HG02884 (cell line): Measurements from ENCODE around the gene ERI3.

ENCODE experiments used
- ATAC-seq: cut with Tn5 transposase; IDR thresholded peaks from one replicate; pipeline ENCODE4 v1.9.1; 2021; ENCODE audit warnings: mild to moderate bottlenecking, moderate library complexity; ENCODE audit not compliant: unreplicated experiment

The ERI3 gene

DNA sequence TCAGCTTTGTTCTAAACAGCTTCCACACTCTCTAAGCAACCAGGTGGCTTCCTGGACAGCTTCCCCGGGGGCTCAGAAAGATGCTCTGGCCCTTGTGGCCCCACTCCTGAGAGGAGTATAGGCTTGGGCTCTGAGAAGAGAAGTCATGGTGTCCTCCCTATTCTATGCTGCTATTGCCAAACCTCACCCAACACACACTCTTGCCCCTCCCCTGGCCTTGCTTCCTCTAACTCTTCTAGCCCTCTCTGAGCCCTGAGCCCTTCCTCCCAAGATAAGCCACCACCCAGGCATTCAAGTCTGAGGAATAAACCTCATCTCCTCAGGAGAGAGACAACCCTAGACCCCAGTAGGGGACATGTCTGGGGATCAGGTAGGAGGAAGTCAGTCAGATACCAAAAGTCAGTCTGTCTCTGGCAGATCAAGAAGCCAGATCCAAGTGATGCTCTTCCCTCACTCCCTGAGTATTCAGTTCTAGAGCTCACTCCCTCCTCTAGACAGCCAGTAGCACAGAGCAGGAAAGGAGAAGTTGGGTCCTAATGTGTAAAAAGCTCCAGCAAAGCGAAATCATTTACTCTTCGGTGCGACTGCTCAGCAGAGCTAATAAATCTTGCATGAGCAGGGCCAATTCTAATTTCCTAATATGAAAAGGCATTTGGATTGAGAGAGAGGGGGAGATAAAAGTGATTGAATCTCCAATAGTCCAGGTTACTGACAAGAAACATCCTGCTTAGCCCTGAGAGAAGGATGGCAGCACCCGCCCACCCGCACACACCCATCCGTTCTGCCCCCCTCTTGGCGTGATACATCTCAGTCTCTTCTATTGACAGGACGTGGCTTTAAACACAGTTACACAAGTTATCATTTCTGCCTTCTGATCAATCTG lies 91.2 kb downstream of the ERI3 start:
- ATAC-seq = no peak

DNA sequence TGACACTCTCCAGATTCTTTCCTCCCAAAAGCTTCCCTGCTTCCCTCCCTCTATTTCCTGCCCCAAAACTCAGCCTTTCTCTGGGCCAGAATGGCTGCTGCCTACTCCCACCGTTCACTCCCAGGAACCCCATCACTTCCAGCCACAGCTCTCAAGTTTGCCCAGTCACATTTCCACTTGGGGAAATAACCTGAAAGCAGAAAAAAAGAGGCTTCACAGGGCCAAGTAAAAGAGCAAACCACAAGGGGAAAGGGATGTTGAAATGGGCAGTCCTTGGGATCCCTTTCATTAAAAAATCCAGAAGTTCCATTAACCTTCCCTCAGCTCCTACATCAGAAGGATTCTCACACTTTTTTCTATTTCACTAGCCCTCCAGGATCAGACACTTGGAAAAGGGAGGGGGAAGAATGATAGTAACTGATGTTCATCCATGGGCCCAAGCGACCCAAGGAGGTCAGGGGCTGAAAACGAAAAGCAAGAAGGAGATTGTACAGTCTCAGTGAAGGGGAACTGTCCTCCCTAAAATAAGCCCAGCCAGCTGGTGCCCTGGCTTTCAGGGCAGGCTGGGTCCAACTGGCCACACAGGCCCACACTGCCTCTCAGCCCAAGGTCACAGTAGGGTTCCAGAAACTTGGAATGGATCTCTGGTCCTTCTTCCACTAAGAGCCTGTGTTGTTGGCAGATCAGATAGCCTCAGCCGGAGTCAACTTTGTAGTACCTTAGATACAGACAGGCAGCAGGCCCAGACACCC lies 92.1 kb downstream of the ERI3 start:
- no peak for ATAC-seq

DNA sequence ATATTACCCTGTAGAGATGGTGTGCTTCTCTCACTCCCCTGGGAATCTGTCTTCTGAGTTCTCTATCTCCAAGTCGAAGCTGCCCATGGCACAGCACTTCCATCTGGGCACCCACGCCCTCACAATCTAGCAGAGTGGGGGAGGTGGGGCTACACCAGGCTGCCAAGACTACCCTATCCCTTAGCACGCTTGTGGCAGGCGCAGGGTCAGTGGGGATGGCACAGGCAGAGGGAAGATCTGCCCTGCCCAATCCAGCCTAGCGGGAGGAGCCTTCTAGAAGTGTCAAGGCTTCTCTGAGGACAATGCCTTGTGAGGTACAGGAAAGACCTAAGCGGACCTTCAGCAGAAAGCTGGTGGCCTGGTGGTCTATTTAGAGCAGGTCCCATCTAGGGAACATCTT lies 92.6 kb downstream of the ERI3 start:
- no peak for ATAC-seq

DNA sequence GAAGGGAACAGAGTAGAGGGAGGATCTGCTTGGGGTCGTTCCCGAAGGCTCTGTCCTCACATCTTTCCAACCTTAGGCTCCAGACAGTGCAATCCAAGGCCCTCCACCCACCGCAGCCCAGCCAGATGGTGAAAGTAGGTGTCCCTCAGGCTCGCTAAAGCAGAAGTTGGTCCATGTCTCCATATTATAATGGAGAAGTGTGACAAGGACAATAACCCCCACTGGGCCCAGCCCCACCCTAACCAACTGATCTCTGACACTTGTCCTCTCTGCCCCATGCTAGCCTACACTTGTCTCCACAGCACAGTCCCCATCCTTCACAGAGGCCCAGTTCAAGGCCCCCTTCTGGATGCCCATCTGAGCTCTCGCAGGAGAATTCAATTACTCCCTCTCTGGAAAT lies 93.1 kb downstream of the ERI3 start:
- no peak for ATAC-seq

DNA sequence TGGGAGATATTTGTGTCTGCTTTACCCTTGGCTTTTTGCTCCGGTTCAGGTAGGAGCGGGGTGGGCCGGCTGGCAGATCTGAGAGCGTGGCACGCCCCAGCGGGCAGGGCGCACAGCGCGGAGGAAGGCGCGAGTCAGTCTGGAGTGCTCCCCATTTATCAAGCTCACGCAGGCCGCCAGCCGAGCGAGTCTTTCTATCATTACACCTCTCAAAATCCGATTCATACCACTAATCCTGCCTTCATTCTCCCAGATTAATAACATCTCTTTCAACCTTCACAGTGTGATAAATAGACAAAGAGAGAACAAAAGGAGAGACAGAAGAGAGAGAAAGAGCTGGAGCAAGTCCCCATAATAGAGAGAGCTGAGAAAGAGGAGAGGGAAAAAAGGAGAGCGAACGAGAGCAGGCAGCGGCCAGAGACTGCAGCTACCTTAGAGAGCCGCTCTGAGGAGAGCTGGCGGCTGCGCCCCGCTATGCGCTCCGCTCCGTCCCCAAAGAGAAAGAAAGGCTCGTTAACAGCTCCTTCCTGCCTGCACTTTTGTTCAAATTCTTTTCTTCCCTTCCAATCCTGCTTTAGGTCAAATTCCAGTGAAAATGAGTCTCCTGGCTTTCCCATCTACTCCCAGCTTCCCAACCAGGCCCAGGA lies 93.8 kb downstream of the ERI3 start:
- ATAC-seq = no peak

DNA sequence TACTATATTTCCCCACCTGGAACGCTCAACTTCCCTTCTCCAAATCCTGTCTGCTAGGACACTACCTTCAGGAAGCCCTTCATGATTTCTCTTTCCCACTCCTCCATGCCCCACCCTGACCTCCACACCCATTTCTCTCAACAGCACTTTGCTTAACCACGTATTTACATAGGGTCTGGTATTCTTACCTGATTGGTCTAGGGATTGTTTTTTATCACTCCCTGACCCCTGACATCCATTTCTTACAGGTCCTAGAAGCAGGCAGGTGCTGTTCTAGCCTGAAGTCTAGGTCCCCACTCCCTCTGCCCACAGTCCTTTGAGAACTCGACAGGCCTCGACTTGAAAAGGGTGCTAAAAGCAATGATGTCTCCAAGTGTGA lies 94.3 kb downstream of the ERI3 start:
- no peak for ATAC-seq

DNA sequence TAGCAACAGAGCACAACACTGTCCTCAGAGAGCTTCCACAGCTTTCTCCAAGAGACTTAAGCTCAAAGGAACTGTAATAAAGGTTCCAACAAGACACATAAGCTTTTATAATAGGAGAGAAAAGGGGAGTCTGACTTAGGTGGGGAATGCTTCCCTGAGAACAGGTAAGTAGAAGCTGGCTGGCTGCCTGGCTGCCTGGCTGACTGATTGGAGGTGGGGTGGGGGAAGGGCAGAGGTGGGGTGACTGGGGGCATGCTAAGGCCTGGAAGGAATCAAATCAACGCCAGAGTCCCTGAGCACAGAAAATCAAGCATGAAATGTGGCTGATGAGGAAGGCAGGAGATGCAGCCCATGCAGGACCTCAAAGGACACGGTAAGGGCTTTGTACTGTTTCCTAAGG lies 96.0 kb downstream of the ERI3 start:
- no peak for ATAC-seq

DNA sequence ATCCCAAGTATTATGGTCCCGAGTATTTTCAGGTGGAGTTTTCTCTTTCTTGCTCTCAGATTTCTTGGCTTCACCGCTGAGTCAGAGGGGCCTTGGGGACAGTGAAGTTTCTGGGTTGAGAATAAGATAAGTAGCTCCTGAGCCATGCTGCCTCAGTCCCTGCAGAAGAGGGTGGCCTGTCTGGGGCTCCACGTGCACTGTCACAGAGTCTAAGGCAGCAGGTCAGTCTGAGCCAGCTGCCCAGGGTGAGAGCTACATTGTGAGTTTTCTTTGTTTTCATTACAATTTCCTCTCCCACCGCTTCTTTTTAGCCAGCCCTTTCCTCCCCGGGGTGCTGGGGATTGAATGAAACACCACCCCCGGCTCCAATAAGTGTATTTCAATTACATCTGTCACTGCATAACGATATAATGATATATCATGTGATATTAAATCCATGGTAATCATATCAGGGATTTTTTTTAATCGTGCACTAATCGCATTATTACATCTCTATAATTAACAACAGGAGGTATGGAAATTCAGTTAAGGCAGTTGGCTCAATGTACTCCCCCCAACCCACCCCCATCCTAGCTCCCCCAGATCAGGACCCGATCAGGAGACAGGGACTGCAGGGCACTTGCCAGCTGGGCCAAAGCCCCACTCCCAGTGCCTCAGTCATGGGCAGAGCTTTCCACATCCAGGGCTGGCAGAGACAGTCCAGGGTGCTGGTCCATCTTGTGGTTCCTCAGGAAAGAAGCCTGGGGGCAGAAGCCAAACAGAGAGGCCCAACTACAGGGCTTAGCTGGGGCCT lies 98.1 kb downstream of the ERI3 start:
- no peak for ATAC-seq

DNA sequence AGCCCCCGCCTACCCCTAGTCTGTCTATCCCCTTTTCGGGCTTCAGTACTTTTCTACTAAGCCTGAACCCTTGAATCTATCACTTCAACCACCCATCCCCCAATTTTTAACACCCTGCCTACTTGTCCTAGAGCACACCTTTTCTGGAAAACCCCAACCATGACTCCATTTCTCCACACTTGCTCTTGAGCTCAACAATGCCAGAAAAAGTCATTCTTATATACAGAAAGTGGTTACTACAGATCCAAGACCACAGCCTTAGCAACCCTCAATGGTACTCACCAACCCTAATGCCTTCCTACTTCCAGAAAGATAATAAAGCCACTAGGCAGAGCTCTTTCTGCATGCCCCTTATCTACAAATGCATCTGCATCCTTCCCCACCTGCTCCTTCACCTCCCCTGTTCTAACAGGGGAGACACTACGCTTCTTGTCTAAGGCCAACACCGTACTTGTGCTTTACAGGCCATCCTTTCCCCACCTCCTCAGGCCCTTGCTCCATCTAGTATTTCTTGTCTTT lies 100.6 kb downstream of the ERI3 start:
- no peak for ATAC-seq

DNA sequence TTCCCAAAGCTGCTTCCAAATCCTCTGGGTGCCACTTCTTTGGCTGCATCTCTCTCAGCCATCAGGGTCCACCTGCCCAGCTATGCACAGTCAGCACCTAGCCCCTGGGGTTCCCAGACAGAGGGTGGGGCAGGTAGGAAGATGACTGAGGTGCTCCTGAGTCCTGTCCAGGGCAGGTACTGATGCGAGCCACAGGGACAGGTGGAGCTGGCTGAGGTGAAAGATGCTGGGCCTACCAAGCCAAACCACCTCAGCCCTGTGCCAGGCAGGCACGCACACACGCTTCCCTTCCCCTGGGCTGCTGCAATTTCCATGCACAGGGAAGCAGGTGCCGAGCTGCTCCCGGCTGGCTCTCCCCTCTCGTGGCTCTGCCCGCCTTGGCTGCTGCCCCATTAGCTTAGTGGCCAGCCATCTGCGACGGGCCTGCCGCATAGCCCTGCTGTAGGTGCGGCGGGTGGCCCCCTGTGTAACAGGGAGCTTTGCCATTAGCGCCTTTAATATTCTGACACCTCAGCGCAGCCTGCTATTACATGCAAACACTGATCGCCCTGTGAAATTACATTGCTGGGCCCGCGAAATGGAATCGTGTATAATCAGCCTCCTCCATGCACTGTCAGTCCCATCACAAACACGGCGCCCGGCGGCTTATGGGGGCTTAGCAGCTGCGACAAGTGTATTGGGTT lies 102.9 kb downstream of the ERI3 start:
- ATAC-seq = no peak

DNA sequence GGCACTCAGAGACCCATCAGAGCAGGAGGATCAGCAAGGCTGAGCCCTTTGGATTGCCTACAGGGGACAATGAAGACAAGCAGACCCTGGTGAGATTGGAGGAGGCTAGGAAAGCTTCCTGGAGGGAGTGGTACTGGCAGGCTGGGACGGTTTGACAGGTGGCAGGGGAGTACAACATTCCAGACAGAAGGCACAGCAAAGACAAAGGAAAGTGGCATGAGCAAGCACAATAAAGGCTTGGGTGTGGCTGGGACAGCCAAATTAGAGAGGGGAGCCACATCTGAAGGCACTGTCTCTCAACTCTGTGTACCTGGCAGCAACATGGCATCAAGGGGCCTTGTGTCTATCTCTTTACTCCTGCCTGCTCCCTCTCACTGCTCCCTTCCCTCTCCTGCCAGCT lies 103.6 kb downstream of the ERI3 start:
- ATAC-seq = no peak

DNA sequence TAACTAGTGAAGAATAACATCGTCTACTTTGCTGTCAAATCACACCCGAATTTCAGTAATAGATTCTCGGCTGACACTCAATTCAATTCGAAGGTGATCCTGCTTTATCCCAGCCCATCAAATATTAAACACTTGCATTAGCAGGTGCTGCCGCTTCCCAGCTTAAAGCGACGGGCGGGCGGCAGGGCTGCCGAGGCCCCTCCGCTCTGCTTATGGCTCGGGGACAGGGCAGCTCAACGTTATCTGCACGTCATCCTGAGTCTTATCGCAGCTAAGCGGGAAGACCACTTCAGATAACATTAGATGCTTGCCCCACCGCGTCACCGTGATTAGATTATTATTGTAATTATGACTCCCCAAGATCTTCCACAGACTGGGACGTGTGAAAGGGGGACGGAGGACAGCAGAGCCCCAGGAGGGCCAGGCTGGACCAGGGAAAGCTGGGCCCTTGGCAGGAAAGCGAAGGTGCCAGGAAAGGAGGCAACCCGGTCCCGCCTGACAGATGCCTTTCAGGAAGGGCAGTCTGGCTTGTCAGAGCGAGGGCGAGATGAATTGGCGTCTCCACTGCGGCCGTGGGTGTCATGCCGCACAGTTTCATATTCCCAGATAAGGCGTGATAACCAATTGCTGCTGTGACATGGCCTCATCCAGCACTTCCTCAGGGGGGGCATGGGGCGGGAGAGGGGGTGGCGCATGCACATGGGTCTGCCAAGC lies 104.8 kb downstream of the ERI3 start:
- ATAC-seq = no peak

DNA sequence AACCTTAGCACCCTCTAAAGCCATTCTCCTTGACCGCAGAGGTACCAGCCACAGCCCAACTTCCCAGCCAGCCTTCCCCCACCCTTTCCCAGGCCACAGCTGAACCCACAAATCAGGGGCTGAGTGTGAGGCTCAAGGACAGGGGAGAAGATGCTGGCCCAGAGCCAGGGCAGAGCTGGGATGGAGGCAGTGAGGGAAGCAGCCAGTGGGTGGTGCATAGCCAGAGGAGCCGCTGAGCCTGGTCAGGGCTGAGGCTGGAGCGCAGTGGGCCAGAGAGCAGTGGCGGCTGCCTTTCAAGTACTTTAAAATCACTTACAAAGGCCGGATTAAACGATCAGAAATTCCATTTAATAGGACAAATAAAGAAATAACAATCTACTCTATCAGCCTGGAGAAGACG lies 105.5 kb downstream of the ERI3 start:
- ATAC-seq = no peak

DNA sequence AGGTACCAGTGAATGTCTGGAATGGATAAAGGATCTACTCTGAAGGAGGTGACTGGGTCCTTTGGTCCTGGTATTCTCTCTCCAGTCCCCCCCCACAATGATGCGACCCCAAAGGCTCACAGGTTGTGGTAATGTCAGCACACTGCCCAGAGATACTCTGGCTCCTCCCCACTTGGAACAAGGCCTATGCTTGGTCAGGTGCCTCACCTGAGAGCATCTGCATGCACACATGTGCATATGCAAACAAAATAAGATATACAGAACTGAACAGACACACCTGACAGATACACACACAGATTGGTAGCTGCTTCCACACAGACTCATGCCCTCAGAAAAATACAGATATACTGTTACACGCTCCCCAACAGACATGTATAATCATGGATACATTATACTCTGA lies 108.3 kb downstream of the ERI3 start:
- ATAC-seq = no peak

DNA sequence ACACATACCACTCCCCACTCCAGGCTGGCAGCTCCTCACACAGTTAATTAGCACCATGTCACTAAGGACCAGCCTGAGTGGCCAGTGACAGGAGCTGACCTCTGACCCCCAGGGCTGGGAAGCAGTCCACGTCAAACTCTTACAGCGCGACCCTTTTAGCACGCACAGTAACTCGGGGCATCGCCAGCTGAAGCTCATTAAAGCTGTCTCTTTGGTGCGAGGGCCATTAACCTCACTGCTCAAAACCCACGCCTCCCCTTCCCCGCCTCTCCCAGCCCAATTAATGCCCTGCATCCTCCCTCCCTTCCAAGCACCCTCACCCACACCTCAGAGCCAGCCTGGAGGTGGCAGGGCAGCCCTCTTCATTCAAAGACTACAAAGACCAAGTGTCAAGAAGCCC lies 110.1 kb downstream of the ERI3 start:
- no peak for ATAC-seq

DNA sequence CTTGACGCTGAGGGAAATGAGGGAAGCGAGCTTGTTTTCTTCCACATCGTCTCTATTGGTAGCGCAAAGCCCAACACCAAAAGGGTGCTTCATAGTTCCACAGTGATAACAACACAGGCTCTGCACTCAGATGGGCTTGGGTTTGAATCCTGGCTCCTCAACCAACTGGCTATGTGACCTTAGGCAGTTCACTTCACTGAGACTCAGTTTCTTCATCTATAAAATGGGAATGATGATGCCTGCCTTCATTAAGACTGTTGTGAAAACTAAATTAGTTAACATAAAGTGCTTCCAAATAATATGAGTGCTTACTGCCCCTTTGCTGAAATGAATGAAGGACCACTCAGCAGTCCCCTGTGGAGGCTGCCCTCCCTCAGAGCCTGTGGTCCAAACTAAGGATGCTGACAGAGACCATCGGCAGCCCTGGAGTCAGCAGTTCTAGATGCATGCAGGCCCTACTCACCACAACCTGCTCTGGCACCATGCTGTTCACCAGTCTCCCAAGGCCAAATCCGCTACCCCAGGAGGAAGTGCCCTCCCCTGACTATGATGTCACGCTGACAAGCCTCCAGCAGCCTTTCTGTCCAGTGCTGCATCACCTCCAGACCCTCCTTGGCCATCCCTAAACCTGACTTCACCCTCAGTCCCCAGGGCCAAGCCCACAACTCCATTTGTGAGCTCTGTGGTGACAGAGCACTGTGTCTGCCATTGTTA lies 111.1 kb downstream of the ERI3 start:
- no peak for ATAC-seq

DNA sequence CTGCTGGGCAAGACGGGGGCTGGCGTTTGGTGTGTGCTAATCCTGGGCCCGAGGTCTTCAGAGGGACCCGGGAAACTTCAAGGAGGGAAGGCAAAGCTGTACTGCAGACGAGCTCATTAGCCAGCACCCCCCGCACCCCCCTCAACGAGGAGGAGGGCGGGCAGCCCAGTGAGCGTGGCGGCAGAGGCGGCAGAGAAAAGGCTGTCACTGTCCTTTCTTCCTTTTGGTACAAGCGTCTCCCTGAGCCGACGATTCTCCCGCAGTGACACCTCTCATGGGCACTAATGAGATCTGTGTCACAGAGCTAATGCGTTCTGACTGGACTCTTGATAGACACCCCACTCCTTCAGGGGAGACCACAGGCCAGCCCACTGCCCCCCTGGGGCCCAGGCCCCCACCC lies 112.3 kb downstream of the ERI3 start:
- no peak for ATAC-seq

DNA sequence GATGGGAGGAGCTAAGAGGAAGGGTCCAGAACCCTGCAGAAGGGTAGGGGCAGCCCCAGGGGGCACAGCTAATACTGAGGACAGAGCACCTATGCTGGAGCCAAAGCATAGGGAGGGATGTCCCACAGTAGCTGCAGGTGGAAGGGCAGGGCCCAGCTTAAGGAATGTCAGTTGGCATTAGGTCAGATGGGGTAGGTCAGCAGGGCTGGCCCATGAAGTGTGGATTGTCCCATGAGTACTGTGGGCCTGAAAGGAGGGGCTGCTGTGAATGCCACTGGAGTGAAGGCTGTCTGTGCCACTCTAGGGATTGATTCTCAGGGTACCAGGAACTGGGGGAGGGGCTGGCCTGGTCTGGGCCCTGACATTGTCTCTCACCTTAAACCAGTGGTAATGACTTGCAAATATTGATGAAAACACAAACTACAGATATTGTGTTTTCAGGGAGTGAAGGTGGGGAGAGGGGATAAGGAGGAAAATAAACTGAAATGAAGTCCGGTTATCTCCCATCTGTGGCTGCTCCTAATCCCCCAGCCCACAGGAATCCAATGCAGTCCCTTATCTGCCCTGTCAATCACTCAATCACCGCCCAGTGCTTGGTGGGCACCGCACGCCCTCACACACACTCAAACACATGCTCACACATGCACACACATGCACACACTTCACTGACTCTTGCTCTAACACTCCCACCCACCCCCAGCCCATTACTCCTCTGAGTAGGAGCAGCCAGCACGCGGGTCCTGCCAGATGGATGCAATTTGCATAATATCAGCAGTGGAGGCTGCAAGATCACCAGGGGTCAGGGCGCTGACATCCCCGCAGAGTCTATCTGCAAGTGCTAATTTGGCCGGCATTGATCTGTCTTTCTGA lies 114.0 kb downstream of the ERI3 start:
- ATAC-seq = no peak
